GM23248 (cell line): ENCODE data around the gene CUL3. TPM values are rescaled to one million over a fixed set of nuclear protein-coding genes. Genes with fewer than 3 reads are reported as not detected.
"Not testable (repeated sequence)": the region's sequence is repeated elsewhere in the genome, so short reads cannot be mapped to it uniquely, and the experiment has no call there.

Source experiments
- DNase-seq: peaks from one replicate; pipeline ENCODE4 v3.0.0-alpha.2; 2015
- H2AFZ ChIP-seq: fragments of 200-600 bp; sonication (generic); 2 replicates; pipeline ENCODE4 v1.6.1; 2016; ENCODE audit warnings: antibody characterized with exemption
- H3F3A ChIP-seq: fragments of 200-600 bp; sonication (generic); 2 replicates; pipeline ENCODE4 v1.6.1; 2016; ENCODE audit warnings: mild to moderate bottlenecking, antibody characterized with exemption, mixed run types; ENCODE audit not compliant: insufficient read depth
- H3K27ac ChIP-seq: fragments of 200-600 bp; sonication (generic); 2 replicates; pipeline ENCODE4 v1.5.1; 2016; ENCODE audit warnings: mild to moderate bottlenecking
- H3K27me3 ChIP-seq: fragments of 200-600 bp; sonication (generic); replicated peaks from 2 replicates; pipeline ENCODE4 v1.6.1; 2016; ENCODE audit warnings: mild to moderate bottlenecking; ENCODE audit not compliant: insufficient read depth
- H3K36me3 ChIP-seq: fragments of 200-600 bp; sonication (generic); 2 replicates; pipeline ENCODE4 v1.6.1; 2016; ENCODE audit warnings: low read depth, mild to moderate bottlenecking
- H3K4me1 ChIP-seq: fragments of 200-600 bp; sonication (generic); 2 replicates; pipeline ENCODE4 v1.6.1; 2016; ENCODE audit warnings: mild to moderate bottlenecking; ENCODE audit not compliant: insufficient read depth
- H3K4me2 ChIP-seq: fragments of 200-600 bp; sonication (generic); one replicate; pipeline ENCODE4 v1.6.1; 2016; ENCODE audit warnings: mild to moderate bottlenecking; ENCODE audit not compliant: unreplicated experiment
- H3K4me3 ChIP-seq: fragments of 200-600 bp; sonication (generic); 2 replicates; pipeline ENCODE4 v1.5.1; 2016; ENCODE audit warnings: mild to moderate bottlenecking
- H3K79me2 ChIP-seq: fragments of 200-600 bp; sonication (generic); 2 replicates; pipeline ENCODE4 v1.6.1; 2016; ENCODE audit warnings: mild to moderate bottlenecking; ENCODE audit not compliant: insufficient read depth
- H3K9ac ChIP-seq: fragments of 200-600 bp; sonication (generic); 2 replicates; pipeline ENCODE4 v1.6.1; 2016; ENCODE audit warnings: mild to moderate bottlenecking
- H3K9me2 ChIP-seq: fragments of 200-600 bp; sonication (generic); 2 replicates; pipeline ENCODE4 v1.6.1; 2016; ENCODE audit warnings: mixed run types, mild to moderate bottlenecking, moderate library complexity; ENCODE audit not compliant: insufficient read depth
- H3K9me3 ChIP-seq: fragments of 200-600 bp; sonication (generic); one replicate; pipeline ENCODE4 v1.6.1; 2017; ENCODE audit warnings: low read depth
- H4K20me1 ChIP-seq: fragments of 200-600 bp; sonication (generic); 2 replicates; pipeline ENCODE4 v1.6.0; 2016; ENCODE audit not compliant: insufficient read depth
- EZH2 ChIP-seq: fragments of 200-600 bp; sonication (generic); IDR thresholded peaks from 2 replicates; pipeline ENCODE4 v1.6.1; 2018; ENCODE audit warnings: antibody characterized with exemption, mild to moderate bottlenecking; ENCODE audit not compliant: insufficient read depth, poor library complexity, severe bottlenecking
- EZH2phosphoT487 ChIP-seq: fragments of 200-600 bp; sonication (generic); IDR thresholded peaks from 2 replicates; pipeline ENCODE4 v1.6.1; 2018; ENCODE audit warnings: antibody characterized with exemption, moderate library complexity, mild to moderate bottlenecking, low read depth; ENCODE audit not compliant: insufficient read depth
- WGBS, 2 experiments: methylation state at CpG; one replicate each; pipeline ENCODE4 v1.1.6; 2015 to 2017; ENCODE audit warnings: low lambda C conversion rate in 2 of 2, low coverage in 1 of 2; ENCODE audit errors: missing lambda C conversion rate in 2 of 2; 5-methylcytosine and 5-hydroxymethylcytosine counted together
- in situ Hi-C: fragments of 300-500 bp; cut with MboI; formaldehyde crosslinking; loops from 2 replicates; pipeline ENCODE4 v1.15.0; 2020
- polyA plus RNA-seq: library from polyadenylated mRNA; unstranded; fragments of >200 nt; fragmentation: Nextera tagmentation; extraction: Ambion mirVana; gene quantifications from 2 replicates; pipeline ENCODE4 v1.2.1, GENCODE V29; 2016
- total RNA-seq: library from RNA; depleted of rRNA; stranded (reverse); fragments of >200 nt; shearing (Covaris generic); gene quantifications from 2 replicates; pipeline ENCODE4 v1.2.3, GENCODE V29; 2014

The CUL3 gene
- total and polyA plus RNA-seq, 2 experiments from 2014 or later: 24.7 to 47.8 TPM

DNA sequence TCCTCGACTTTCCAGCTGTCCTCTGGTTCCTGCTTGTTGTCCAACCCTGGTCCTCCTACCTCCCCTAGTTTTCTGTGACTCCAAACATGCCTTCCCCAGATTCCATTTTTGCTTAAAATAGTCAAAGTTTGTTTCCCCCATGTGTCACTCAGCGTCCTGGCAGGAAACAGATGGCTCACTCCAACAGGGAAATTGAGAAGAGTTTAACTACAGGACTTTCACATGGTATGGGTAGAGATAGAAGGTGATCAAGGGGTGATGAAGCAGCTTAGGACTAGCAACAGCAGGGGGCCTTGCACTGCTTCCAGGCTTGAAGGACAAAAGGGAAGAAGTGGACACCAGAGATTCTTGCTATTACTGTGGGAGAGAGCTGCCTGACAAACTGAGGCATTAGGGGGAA, 6.1 kb upstream of the CUL3 start:
- Histone ChIP-seq H3K27me3 (no peaks in the 10 kb centered on the region), H3K27ac (no peak overlapping the region), H2AFZ (no peak overlapping the region), H3K9ac (no peak overlapping the region), H3K9me2 (no peaks in the 10 kb centered on the region), H3K9me3 (no peaks in the 10 kb centered on the region), H3K36me3 (no peaks in the 10 kb centered on the region), H3K4me3 (no peak overlapping the region), H3K79me2 (no peaks in the 10 kb centered on the region), H4K20me1 (no peaks in the 10 kb centered on the region), H3K4me1 (peaks cover 5% of the 10 kb centered on the region; the same call in 1 of the 2 replicates), H3F3A (0 out of 2 replicates have a peak, but pooled peaks cover 4% of the 10 kb centered on the region), H3K4me2 (no peak overlapping the region)
- WGBS, 2 experiments: 2 to 13% methylated on average over 2 of the region's 2 CpGs
- TF ChIP-seq EZH2 (no peak), EZH2phosphoT487 (no peak)
- in situ Hi-C loops: no loop called here
- no peak for DNase-seq

DNA sequence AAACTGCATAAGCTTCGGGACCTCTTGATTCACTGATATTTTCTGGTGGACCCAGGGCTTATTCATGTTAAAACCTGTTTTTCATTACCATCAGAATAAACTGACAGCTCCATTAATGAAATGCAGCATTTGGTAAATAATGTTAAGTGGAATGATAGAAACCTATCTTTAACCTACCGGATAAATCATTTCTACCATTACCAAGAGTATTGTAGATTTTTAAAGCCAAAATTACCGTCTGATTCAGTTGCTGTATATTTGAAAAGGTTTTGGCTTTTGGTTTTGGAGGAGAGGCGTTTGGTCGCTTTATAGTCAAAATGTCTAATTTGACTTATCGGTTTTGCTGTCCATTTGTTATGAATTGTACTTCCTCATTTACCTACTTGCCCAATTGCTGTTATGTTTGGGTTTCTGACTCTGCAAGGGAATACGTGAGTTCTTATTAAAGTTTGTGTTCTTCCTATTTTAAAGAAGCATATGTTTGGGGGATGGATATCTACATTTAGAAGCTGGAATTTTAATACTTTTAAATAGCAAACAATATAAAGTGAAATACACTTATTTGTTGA, 1.0 kb upstream of the CUL3 start:
- peaks cover 15% of the 10 kb centered on the region; the same call in 1 of the 2 replicates for H3K4me1 ChIP-seq
- WGBS, 2 experiments: 2% methylated on average over 7 of the region's 7 CpGs
- in situ Hi-C loops: no loop called here

GRCh38 chr2:224584785-224585210, 365 bp downstream of the CUL3 start:
- Histone ChIP-seq H4K20me1 (peaks cover 16% of the 10 kb centered on the region), H3K4me3 (peak overlapping the region; percentile 100), H3K9me2 (no peaks in the 10 kb centered on the region), H3K36me3 (no peaks in the 10 kb centered on the region), H3K27ac (peak overlapping the region; percentile 76), H3K9me3 (no peaks in the 10 kb centered on the region), H3K27me3 (no peaks in the 10 kb centered on the region), H3K4me2 (peak overlapping the region; percentile 22), H3K79me2 (peaks cover 47% of the 10 kb centered on the region), H3K9ac (peak overlapping the region; percentile 92), H2AFZ (0 out of 2 replicates have a peak overlapping the region, but pooled peaks have one; percentile 54), H3F3A (peaks cover 16% of the 10 kb centered on the region; the same call in 1 of the 2 replicates), H3K4me1 (peaks cover 17% of the 10 kb centered on the region)
- TF ChIP-seq EZH2 (no peak), EZH2phosphoT487 (no peak)
- in situ Hi-C loops: no loop called here
- DNase-seq: peak; percentile 69
- WGBS, 2 experiments: 0% methylated on average over 16 to 41 of the region's 62 CpGs

More for the DNA sequence above, 1.0 kb upstream of the CUL3 start:
- H3K79me2 ChIP-seq: peaks cover 33% of the 10 kb centered on the region
- H4K20me1 ChIP-seq: peaks cover 6% of the 10 kb centered on the region
- no peaks in the 10 kb centered on the region for H3K27me3 ChIP-seq
- H2AFZ ChIP-seq: peak overlapping the region; percentile 93
- H3K4me2 ChIP-seq: peak overlapping the region; percentile 99
- H3K9me3 ChIP-seq: no peaks in the 10 kb centered on the region
- no peaks in the 10 kb centered on the region for H3K9me2 ChIP-seq
- no peak for TF ChIP-seq EZH2
- DNase-seq: no peak
- H3F3A ChIP-seq: peaks cover 16% of the 10 kb centered on the region; the same call in 1 of the 2 replicates
- H3K4me3 ChIP-seq: peak overlapping the region; percentile 77
- H3K9ac ChIP-seq: peak overlapping the region; percentile 68
- no peaks in the 10 kb centered on the region for H3K36me3 ChIP-seq
- H3K27ac ChIP-seq: peak overlapping the region; percentile 41

DNA sequence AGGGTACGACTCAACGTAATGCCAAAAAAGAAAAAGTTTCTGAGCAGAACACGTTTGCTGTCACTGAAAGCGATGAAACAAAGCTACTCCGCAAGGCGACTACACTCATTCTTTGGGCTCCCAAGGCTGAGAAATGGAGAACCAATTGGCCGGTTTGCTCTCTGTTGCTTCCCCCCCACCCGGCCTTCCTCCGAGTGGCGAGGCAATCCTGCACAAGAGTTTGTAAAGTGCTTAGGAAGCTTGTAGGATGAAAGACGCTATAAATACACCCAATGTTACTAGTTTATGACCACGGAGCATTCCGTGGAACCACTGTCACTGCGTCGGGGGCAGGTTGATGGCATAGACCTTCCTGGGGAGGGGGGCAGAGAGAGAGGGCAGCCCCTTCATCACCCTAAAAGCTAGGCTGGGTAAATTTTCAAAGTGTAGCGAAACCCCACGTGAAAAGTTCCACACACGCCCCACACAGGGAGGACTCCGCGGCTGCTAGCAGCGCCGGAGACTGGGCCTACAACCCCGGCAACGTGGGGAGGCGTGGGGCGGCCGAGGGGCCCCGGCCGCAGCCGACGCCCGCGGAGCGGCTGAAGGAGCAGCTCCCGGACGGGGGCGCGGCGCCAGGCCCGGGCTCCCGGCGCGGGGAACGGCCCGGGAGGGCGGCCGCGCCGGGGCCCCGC, 915 bp downstream of the CUL3 start:
- in situ Hi-C loops: no loop called here
- Histone ChIP-seq H3K27ac (peak overlapping the region; percentile 76), H2AFZ (peak overlapping the region; percentile 48), H3K4me1 (peaks cover 22% of the 10 kb centered on the region), H4K20me1 (peaks cover 19% of the 10 kb centered on the region), H3K36me3 (no peaks in the 10 kb centered on the region), H3K4me3 (peak overlapping the region; percentile 100), H3K9ac (peak overlapping the region; percentile 92), H3F3A (peaks cover 16% of the 10 kb centered on the region; the same call in 1 of the 2 replicates), H3K4me2 (peak overlapping the region; percentile 84), H3K9me2 (no peaks in the 10 kb centered on the region), H3K79me2 (peaks cover 52% of the 10 kb centered on the region), H3K9me3 (no peaks in the 10 kb centered on the region), H3K27me3 (no peaks in the 10 kb centered on the region)
- TF ChIP-seq EZH2 (no peak), EZH2phosphoT487 (no peak)
- 1 to 3% methylated on average over 29 to 36 of the region's 50 CpGs for WGBS, 2 experiments
- DNase-seq: peak; percentile 72

DNA sequence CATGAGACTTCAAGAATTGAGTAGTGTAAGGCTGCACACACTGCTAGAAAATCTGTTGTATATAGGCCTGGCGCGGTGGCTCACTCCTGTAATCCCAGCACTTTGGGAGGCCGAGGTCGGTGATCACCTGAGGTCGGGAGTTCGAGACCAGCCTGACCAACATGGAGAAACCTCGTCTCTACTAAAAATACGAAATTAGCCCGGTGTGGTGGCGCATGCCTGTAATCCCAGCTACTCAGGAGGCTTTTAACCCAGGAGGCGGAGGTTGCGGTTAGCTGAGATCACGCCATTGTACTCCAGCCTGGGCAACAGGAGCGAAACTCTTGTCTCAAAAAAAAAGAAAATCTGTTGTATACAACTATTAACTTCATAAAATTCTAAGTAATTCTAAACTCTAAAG, 2.1 kb downstream of the CUL3 start:
- WGBS, 2 experiments: 88 to 90% methylated on average over 14 of the region's 14 CpGs
- Histone ChIP-seq H3K4me3 (peak overlapping the region; percentile 100), H3K9ac (peak overlapping the region; percentile 92), H4K20me1 (peaks cover 24% of the 10 kb centered on the region), H3K4me2 (peak overlapping the region; percentile 84), H3F3A (peaks cover 16% of the 10 kb centered on the region; the same call in 1 of the 2 replicates), H3K4me1 (peaks cover 34% of the 10 kb centered on the region), H3K79me2 (peaks cover 64% of the 10 kb centered on the region)
- in situ Hi-C loops, H3K9me3 ChIP-seq, H3K27ac ChIP-seq, H3K9me2 ChIP-seq, DNase-seq, H3K36me3 ChIP-seq, H3K27me3 ChIP-seq, H2AFZ ChIP-seq: not testable (repeated sequence)
